Erythroblast (primary cell): Measurements from ENCODE around the gene IQGAP3.

Source experiments
- GATA1 ChIP-seq: IDR thresholded peaks from 2 replicates; pipeline ENCODE4 v1.6.1; 2011; ENCODE audit warnings: low read depth, mild to moderate bottlenecking, control low read depth, low read length, moderate library complexity
- POLR2A ChIP-seq: IDR thresholded peaks from 2 replicates; pipeline ENCODE4 v1.6.1; 2011; ENCODE audit warnings: mild to moderate bottlenecking, low read length

DNA sequence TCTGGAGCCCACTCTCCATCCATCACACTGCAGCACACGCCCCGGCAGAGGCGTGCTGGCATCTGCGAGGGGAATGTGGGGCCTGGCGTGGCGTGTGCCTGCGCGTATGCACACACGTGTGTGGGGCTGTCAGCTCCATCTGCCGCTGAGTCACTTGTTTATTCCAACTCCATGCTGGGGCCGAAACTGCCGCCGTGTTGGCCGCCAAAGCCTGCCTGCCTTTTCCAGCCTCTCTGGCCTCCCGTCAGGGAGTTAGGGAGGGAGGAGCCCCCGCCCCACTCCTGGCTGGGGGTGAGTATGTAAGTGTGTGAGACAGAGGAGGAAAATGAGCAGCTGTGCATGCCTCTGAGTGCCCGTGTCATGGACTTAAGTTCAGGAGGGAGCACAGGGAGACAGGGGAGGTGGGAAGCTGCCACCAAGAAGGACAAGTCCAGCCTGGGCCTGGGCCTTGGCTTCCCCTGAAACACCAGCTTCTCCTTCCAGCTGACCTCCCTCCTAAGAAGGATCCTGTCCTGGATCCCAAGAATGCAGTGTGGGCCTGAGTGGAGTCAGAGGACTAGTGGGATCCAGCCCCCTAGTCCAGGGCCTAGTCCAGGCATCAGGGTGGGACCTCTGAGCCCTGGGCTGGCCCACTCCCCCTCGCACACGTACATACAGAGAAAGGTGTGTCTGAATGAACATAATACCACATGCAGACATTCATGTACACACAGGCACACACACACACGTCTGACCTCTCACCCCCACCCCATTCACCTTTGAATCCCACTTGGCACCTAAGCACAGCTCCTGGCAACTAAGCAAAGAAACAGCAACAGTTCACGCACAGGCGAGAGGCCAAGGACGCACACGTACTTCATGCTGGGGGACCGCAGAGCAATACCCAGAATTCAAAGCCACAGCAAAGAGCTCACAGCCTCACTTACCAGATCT, 96.5 kb downstream of the IQGAP3 start:
- TF ChIP-seq POLR2A (no peak), GATA1 (no peak)
